Endothelial cell of umbilical vein (primary cell): ENCODE measurements around the gene EGLN1.

Experiments
- CTCF ChIP-seq, 2 donors: IDR thresholded peaks; 1 replicate in 1 of 2; 2 replicates in 1 of 2; pipeline ENCODE4 v1.5.1; 2011; ENCODE audit warnings: low read length in 2 of 2, mild to moderate bottlenecking in 2 of 2, moderate library complexity in 2 of 2, control low read depth in 1 of 2, inconsistent platforms in 1 of 2, low read depth in 1 of 2; ENCODE audit not compliant: insufficient read depth in 1 of 2; ENCODE audit errors: extremely low read depth in 1 of 2
- EZH2 ChIP-seq: IDR thresholded peaks from 2 replicates; pipeline ENCODE4 v1.6.1; 2012; ENCODE audit warnings: borderline replicate concordance, low read depth, mild to moderate bottlenecking, moderate library complexity, low read length, inconsistent platforms; ENCODE audit not compliant: severe bottlenecking
- JUN ChIP-seq: IDR thresholded peaks from 2 replicates; pipeline ENCODE4 v1.6.1; 2011; ENCODE audit warnings: borderline replicate concordance, low read depth; ENCODE audit not compliant: insufficient read length, insufficient read depth
- MAX ChIP-seq: IDR thresholded peaks from 2 replicates; pipeline ENCODE4 v1.6.1; 2011; ENCODE audit not compliant: insufficient read depth, insufficient read length
- POLR2A ChIP-seq: IDR thresholded peaks from 2 replicates; pipeline ENCODE4 v1.6.1; 2012; ENCODE audit warnings: low read depth, mild to moderate bottlenecking, control low read depth, low read length
- POLR2AphosphoS5 ChIP-seq: IDR thresholded peaks from 2 replicates; pipeline ENCODE4 v1.6.1; 2012; ENCODE audit warnings: low read depth, mild to moderate bottlenecking, control low read depth, low read length, moderate library complexity; ENCODE audit not compliant: insufficient read depth

- TF ChIP-seq MAX (no peak), POLR2AphosphoS5 (no peak), POLR2A (no peak), EZH2 (no peak), CTCF (IDR thresholded peaks at IDR 0.05; ENCODE audit: extremely low read depth in 1 of 2, insufficient read depth in 1 of 2, low read depth in 1 of 2, low read length in 2 of 2) (no peak), JUN (no peak)
Measured at GRCh38 chr1:231327617-231328016, 94.5 kb downstream of the EGLN1 start.
